Measurements from ENCODE around the gene SLC22A31.

DNA sequence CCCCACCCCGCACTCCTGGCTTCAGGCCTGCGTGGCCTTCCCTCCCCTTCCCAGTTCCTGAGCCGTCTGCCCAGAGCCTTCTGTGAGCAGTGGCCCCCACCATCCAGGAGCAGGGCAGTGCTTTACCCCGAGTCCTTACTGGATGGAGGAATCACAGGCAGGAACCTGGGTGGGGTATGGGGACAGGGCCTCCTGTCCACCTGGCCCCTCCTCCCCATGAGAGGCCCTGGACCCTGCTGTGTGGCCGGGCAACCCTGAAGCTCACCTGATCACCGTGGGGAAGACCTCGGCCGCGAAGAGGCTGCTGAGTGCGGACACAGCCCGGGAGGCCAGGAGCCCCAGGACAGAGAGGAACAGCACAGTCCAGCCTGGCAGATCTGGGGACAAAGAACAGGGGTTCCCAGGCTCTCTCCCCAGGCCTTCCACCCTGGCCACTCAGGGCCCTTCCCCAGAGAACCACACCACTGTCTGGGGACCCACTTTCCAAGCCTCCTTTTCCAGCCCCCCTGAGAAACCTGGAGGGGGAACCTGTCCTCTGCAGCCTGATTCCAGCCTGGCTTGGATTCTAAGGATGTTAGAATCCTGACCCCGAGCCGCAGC lies 3.2 kb downstream of the SLC22A31 start:
- TF ChIP-seq, protein P1, sequence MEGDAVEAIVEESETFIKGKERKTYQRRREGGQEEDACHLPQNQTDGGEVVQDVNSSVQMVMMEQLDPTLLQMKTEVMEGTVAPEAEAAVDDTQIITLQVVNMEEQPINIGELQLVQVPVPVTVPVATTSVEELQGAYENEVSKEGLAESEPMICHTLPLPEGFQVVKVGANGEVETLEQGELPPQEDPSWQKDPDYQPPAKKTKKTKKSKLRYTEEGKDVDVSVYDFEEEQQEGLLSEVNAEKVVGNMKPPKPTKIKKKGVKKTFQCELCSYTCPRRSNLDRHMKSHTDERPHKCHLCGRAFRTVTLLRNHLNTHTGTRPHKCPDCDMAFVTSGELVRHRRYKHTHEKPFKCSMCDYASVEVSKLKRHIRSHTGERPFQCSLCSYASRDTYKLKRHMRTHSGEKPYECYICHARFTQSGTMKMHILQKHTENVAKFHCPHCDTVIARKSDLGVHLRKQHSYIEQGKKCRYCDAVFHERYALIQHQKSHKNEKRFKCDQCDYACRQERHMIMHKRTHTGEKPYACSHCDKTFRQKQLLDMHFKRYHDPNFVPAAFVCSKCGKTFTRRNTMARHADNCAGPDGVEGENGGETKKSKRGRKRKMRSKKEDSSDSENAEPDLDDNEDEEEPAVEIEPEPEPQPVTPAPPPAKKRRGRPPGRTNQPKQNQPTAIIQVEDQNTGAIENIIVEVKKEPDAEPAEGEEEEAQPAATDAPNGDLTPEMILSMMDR (conservative IDR thresholded peaks at IDR 0.05 in 1 of 2, IDR thresholded peaks at IDR 0.05 in 1 of 2; ENCODE audit: low read depth in 1 of 2, low read length in 2 of 2): no peak
- no peak for TF ChIP-seq EZH2 (IDR thresholded peaks at IDR 0.05; ENCODE audit: low read length, missing control alignments)

All from fibroblast of lung (primary cell).